ENCODE measurements around the gene LGALS3BP. TPM values are rescaled to one million over a fixed set of nuclear protein-coding genes. Genes with fewer than 3 reads are reported as not detected.
"Not testable (repeated sequence)": the region's sequence is repeated elsewhere in the genome, so short reads cannot be mapped to it uniquely, and the experiment has no call there.

The LGALS3BP gene
- total RNA-seq, 2 experiments from 2014 or later: 0.88 to 1.7 TPM

DNA sequence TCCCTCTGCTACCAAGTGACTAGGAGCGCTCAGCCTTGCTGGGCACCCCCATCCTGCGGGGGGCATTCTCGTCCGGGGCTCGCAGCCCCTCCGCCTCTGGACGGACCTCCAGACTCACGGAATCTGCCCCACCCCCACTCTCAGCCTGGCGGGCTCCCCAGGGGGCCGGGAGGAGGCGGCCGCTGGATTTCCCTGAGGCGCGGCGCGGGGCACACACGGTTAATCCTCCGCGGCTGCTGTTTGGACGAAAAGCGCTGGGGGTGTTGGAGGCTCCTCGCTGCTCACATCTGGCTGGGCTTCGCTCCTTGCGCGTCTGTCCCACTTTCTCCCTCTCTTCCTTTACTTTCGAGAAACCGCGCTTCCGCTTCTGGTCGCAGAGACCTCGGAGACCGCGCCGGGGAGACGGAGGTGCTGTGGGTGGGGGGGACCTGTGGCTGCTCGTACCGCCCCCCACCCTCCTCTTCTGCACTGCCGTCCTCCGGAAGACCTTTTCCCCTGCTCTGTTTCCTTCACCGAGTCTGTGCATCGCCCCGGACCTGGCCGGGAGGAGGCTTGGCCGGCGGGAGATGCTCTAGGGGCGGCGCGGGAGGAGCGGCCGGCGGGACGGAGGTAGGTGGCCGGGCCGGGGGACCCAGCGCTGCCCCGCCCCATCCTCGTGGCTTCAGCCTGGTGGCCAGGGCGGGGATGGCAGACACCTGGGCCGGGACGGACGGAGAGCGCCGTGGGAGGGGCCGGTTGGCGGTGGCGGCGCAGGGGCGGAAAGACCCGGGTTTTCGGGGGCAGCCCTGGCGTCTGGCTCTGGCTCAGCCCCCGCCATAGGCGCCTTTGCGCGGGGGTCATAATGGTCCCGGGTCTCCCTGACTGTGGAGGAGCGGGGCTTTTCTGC is 44.4 kb upstream of the LGALS3BP start, which contains the start of gene C1QTNF1:
TSS of gene C1QTNF1 (plus strand) at position 284 of the 886 bp plus-strand sequence. CDS start 19,800 bp downstream, outside the sequence.
- H3K4me3 ChIP-seq (ENCODE audit: low read depth, low read length, poor library complexity, severe bottlenecking): no peak within 1 kb of the TSS
- no peaks in the 10 kb centered on the region for H3K9me3 ChIP-seq (ENCODE audit: low read length)
- ChIA-PET CTCF (ENCODE audit: unreplicated experiment) (no interaction called here), POLR2A (no interaction called here)
- H3K9me2 ChIP-seq (ENCODE audit: insufficient read depth, low read length): no peaks in the 10 kb centered on the region
- H3K79me2 ChIP-seq (ENCODE audit: insufficient read depth, low read depth, low read length): no peaks in the 10 kb centered on the region
- H3K36me3 ChIP-seq (ENCODE audit: insufficient read depth, low read length): no peaks in the 10 kb centered on the region
- TF ChIP-seq, protein P1, sequence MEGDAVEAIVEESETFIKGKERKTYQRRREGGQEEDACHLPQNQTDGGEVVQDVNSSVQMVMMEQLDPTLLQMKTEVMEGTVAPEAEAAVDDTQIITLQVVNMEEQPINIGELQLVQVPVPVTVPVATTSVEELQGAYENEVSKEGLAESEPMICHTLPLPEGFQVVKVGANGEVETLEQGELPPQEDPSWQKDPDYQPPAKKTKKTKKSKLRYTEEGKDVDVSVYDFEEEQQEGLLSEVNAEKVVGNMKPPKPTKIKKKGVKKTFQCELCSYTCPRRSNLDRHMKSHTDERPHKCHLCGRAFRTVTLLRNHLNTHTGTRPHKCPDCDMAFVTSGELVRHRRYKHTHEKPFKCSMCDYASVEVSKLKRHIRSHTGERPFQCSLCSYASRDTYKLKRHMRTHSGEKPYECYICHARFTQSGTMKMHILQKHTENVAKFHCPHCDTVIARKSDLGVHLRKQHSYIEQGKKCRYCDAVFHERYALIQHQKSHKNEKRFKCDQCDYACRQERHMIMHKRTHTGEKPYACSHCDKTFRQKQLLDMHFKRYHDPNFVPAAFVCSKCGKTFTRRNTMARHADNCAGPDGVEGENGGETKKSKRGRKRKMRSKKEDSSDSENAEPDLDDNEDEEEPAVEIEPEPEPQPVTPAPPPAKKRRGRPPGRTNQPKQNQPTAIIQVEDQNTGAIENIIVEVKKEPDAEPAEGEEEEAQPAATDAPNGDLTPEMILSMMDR (conservative IDR thresholded peaks at IDR 0.05; ENCODE audit: low read length): no peak
- DNase-seq (ENCODE audit: low spot score): no peak
- no peaks in the 10 kb centered on the region for H4K20me1 ChIP-seq (ENCODE audit: insufficient read depth, low read length)
- no TSS peak for BruUV-seq (replicated peaks)
- H3K27ac ChIP-seq (ENCODE audit: low read depth, low read length, poor library complexity, severe bottlenecking): no peak within 1 kb of the TSS
- H2AFZ ChIP-seq (ENCODE audit: low read length): no peak within 1 kb of the TSS
- no peaks in the 10 kb centered on the region for H3K4me1 ChIP-seq (ENCODE audit: insufficient read depth, low read length, poor library complexity, severe bottlenecking)
- intact Hi-C loops (cut with micrococcal nuclease; ENCODE audit: unreplicated experiment): no loop called here
- no peak within 1 kb of the TSS for H3K4me2 ChIP-seq (ENCODE audit: low read length)

DNA sequence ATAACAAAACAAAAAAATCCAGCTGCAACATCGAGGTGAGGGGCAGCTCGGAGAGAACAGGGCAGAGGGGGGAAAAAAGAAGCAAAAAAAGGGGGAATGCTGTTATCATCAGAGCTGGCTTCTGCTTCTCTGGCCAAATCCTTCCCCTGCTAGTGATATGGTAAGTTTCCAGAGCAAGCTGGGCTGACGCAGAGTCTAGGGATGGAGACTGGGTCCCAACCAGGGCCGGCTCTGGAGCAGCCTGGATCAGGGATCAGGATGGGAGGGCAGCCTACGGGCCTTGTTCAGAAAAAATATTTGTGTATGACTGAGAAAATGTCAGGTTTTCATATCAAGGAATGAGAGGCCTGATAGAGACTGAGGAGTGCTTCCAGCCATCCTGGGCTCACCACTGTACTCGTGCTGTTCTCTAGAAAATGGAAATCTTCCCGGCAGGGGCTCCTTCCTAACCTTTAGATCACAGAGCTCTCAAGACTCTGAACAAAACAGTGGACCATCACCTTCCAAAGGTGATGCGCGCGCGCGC is 43.5 kb upstream of the LGALS3BP start:
- H3K79me2 ChIP-seq (ENCODE audit: insufficient read depth, low read depth, low read length): no peaks in the 10 kb centered on the region
- H3K9me3 ChIP-seq (ENCODE audit: low read length): no peaks in the 10 kb centered on the region
- H2AFZ ChIP-seq (ENCODE audit: low read length): no peak overlapping the region
- H3K36me3 ChIP-seq (ENCODE audit: insufficient read depth, low read length): no peaks in the 10 kb centered on the region
- H3K4me2 ChIP-seq (ENCODE audit: low read length): no peak overlapping the region
- no peaks in the 10 kb centered on the region for H3K9me2 ChIP-seq (ENCODE audit: insufficient read depth, low read length)
- H3K4me1 ChIP-seq (ENCODE audit: insufficient read depth, low read length, poor library complexity, severe bottlenecking): no peaks in the 10 kb centered on the region
- H3K4me3 ChIP-seq (ENCODE audit: low read depth, low read length, poor library complexity, severe bottlenecking): no peak overlapping the region
- TF ChIP-seq EZH2phosphoT487 (IDR thresholded peaks at IDR 0.05; ENCODE audit: borderline replicate concordance, low read depth, low read length): no peak
- no peak overlapping the region for H3K27ac ChIP-seq (ENCODE audit: low read depth, low read length, poor library complexity, severe bottlenecking)
- intact Hi-C loops (cut with micrococcal nuclease; ENCODE audit: unreplicated experiment): no loop called here
- no TSS peak for BruUV-seq (replicated peaks)
- ChIA-PET POLR2A (no interaction called here), CTCF (ENCODE audit: unreplicated experiment) (no interaction called here)
- no peak for DNase-seq (ENCODE audit: low spot score)
- H4K20me1 ChIP-seq (ENCODE audit: insufficient read depth, low read length): no peaks in the 10 kb centered on the region

DNA sequence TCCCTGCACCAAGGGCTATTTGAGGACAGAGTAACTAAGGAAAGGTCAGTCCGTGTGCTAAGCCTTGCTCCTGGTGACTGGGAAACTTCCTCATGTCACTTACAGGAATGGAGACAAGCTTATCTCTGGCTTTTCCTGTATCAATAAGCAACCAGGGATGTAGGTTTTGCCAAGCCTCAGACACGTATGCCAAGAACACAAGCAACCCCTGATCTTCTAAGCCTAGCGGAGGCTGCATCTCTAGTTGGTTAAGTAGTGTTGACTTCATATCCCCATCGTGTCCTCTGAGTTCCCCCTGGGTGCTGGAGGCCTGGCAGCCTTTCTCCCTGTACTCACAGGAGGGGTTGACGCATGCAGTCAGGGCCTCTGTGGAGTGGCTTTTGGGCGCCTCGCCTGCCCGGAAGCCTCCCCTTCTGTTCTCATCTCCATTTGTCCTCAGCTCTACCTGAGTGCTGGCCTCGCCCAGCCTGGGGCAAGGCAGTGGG is 42.8 kb upstream of the LGALS3BP start:
- BruUV-seq (replicated peaks): no TSS peak
- POLR2A ChIA-PET: no interaction called here
- CTCF ChIA-PET (ENCODE audit: unreplicated experiment): interaction anchor here (0.5 kb wide), 1 partner anchor 151 kb away, joined by 13 read pairs; no protein-coding TSS in a partner anchor

DNA sequence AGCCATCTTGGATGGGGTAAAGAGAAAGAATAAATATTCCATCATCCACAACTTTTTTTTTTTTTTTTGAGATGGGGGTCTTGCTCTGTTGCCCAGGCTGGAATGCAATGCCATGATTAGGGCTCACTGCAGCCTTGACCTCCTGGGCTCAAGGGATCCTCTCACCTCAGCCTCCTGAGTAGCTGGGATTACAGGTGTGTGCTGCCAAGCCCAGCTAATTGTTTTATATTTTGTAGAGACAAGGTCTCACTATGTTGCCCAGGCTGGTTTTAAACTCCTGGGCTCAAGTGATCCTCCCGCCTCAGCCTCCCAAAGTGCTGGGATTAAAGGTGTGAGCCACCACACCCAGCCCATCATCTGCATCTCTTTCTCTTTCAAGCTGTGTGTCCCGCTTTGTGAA is 42.2 kb upstream of the LGALS3BP start:
- intact Hi-C loops (cut with micrococcal nuclease; ENCODE audit: unreplicated experiment); BruUV-seq (replicated peaks); POLR2A ChIA-PET: not testable (repeated sequence)

More for the DNA sequence above, 42.8 kb upstream of the LGALS3BP start:
- H4K20me1 ChIP-seq (ENCODE audit: insufficient read depth, low read length): no peaks in the 10 kb centered on the region
- no peaks in the 10 kb centered on the region for H3K36me3 ChIP-seq (ENCODE audit: insufficient read depth, low read length)
- H3K4me1 ChIP-seq (ENCODE audit: insufficient read depth, low read length, poor library complexity, severe bottlenecking): no peaks in the 10 kb centered on the region
- intact Hi-C loops (cut with micrococcal nuclease; ENCODE audit: unreplicated experiment): no loop called here
- no peaks in the 10 kb centered on the region for H3K79me2 ChIP-seq (ENCODE audit: insufficient read depth, low read depth, low read length)
- H3K4me2 ChIP-seq (ENCODE audit: low read length): no peak overlapping the region
- DNase-seq (ENCODE audit: low spot score): no peak
- H3K9me3 ChIP-seq (ENCODE audit: low read length): no peaks in the 10 kb centered on the region
- no peak overlapping the region for H2AFZ ChIP-seq (ENCODE audit: low read length)
- no peaks in the 10 kb centered on the region for H3K9me2 ChIP-seq (ENCODE audit: insufficient read depth, low read length)
- H3K4me3 ChIP-seq (ENCODE audit: low read depth, low read length, poor library complexity, severe bottlenecking): no peak overlapping the region
- no peak for TF ChIP-seq EZH2phosphoT487 (IDR thresholded peaks at IDR 0.05; ENCODE audit: borderline replicate concordance, low read depth, low read length)
- TF ChIP-seq, protein P1 (conservative IDR thresholded peaks at IDR 0.05; ENCODE audit: low read length): no peak
- no peak overlapping the region for H3K27ac ChIP-seq (ENCODE audit: low read depth, low read length, poor library complexity, severe bottlenecking)

More for the DNA sequence above, 42.2 kb upstream of the LGALS3BP start:
- CTCF ChIA-PET (ENCODE audit: unreplicated experiment): interaction anchor here (0.5 to 0.6 kb wide), 2 partner anchors 34 to 152 kb away, joined by 3 to 13 read pairs; no protein-coding TSS in a partner anchor
- not testable (repeated sequence) for H3K4me3 ChIP-seq (ENCODE audit: low read depth, low read length, poor library complexity, severe bottlenecking); H3K27ac ChIP-seq (ENCODE audit: low read depth, low read length, poor library complexity, severe bottlenecking); H3K4me2 ChIP-seq (ENCODE audit: low read length); H3K4me1 ChIP-seq (ENCODE audit: insufficient read depth, low read length, poor library complexity, severe bottlenecking); H3K9me3 ChIP-seq (ENCODE audit: low read length); H4K20me1 ChIP-seq (ENCODE audit: insufficient read depth, low read length); DNase-seq (ENCODE audit: low spot score); H3K9me2 ChIP-seq (ENCODE audit: insufficient read depth, low read length); H3K36me3 ChIP-seq (ENCODE audit: insufficient read depth, low read length); H3K79me2 ChIP-seq (ENCODE audit: insufficient read depth, low read depth, low read length); H2AFZ ChIP-seq (ENCODE audit: low read length)

All from OCI-LY7 (cell line).